Measurements from ENCODE around the gene TUB. TPM values are rescaled to one million over a fixed set of nuclear protein-coding genes. Genes with fewer than 3 reads are reported as not detected.

The TUB gene
- total RNA-seq, 1 experiment from 2014 or later = 2.2 TPM

DNA sequence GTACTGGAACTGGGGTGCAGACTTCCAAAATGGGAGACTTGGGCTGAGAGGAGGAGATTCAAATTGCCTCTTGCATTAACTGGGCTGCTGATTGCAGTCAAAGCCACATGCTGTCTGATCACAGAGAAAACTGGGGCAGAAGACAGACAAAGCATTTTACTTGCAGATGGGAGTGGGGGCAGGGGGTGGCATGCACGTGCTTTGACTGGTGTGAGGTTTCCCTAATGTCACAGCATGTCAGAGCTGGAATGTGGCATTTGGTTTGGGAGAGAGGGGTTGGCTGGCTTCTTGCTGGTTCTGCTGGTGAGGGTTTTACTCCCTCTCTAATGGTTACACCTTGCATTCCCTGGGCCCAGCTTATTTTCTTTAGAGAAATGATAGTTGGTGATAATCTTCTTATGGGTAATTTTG lies 2.9 kb downstream of the TUB start:
- H3K36me3 Mint-ChIP-seq (ENCODE audit: insufficient read depth, unreplicated experiment) = peaks cover 9% of the 10 kb centered on the region
- intact Hi-C loops (cut with micrococcal nuclease; ENCODE audit: unreplicated experiment) = no loop called here
- no peaks in the 10 kb centered on the region for H3K9me3 Mint-ChIP-seq (ENCODE audit: low read depth, unreplicated experiment)
- TF ChIP-seq, protein P1, sequence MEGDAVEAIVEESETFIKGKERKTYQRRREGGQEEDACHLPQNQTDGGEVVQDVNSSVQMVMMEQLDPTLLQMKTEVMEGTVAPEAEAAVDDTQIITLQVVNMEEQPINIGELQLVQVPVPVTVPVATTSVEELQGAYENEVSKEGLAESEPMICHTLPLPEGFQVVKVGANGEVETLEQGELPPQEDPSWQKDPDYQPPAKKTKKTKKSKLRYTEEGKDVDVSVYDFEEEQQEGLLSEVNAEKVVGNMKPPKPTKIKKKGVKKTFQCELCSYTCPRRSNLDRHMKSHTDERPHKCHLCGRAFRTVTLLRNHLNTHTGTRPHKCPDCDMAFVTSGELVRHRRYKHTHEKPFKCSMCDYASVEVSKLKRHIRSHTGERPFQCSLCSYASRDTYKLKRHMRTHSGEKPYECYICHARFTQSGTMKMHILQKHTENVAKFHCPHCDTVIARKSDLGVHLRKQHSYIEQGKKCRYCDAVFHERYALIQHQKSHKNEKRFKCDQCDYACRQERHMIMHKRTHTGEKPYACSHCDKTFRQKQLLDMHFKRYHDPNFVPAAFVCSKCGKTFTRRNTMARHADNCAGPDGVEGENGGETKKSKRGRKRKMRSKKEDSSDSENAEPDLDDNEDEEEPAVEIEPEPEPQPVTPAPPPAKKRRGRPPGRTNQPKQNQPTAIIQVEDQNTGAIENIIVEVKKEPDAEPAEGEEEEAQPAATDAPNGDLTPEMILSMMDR (IDR thresholded peaks at IDR 0.05; ENCODE audit: unreplicated experiment) = no peak
- H3K4me3 Mint-ChIP-seq (ENCODE audit: low read depth, unreplicated experiment) = no peak overlapping the region
- no TSS peak for BruUV-seq (replicated peaks)
- H3K27ac Mint-ChIP-seq (ENCODE audit: unreplicated experiment) = no peak overlapping the region
- H3K27me3 Mint-ChIP-seq (ENCODE audit: unreplicated experiment) = peaks cover 92% of the 10 kb centered on the region
- no peaks in the 10 kb centered on the region for H3K4me1 Mint-ChIP-seq (ENCODE audit: low read depth, unreplicated experiment)
- DNase-seq = no peak
- CTCF ChIA-PET = no interaction called here

DNA sequence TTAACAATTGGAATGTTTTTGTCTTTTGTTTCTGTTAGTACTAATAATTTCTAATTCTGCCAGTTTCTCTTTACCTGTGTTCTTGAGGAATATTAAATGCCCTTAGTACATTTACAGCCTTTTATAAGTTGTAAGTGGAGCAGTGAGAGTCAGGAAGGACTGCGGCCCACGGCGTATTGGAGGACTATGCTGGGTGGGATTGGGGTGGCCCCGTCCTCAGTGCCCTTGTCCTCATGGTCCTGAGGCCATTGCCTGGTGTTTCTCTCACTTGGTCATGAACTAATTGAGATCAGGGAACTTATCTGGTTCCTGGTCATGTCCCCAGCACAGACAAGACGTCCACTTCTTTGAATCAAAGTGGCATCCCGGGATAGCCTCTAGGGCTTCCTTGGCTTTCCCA lies 3.3 kb downstream of the TUB start:
- intact Hi-C loops (cut with micrococcal nuclease; ENCODE audit: unreplicated experiment) = no loop called here
- H3K27ac Mint-ChIP-seq (ENCODE audit: unreplicated experiment) = no peak overlapping the region

GRCh38 chr11:8085011-8085645 lies 4.1 kb downstream of the TUB start:
- no peak overlapping the region for H3K4me3 Mint-ChIP-seq (ENCODE audit: low read depth, unreplicated experiment)
- CTCF ChIA-PET = no interaction called here

More for the DNA sequence above, 3.3 kb downstream of the TUB start:
- TF ChIP-seq, protein P1 (IDR thresholded peaks at IDR 0.05; ENCODE audit: unreplicated experiment) = no peak
- H3K4me1 Mint-ChIP-seq (ENCODE audit: low read depth, unreplicated experiment) = no peaks in the 10 kb centered on the region
- H3K9me3 Mint-ChIP-seq (ENCODE audit: low read depth, unreplicated experiment) = no peaks in the 10 kb centered on the region
- no peak for DNase-seq
- H3K4me3 Mint-ChIP-seq (ENCODE audit: low read depth, unreplicated experiment) = no peak overlapping the region
- H3K27me3 Mint-ChIP-seq (ENCODE audit: unreplicated experiment) = peaks cover 88% of the 10 kb centered on the region
- CTCF ChIA-PET = no interaction called here
- no TSS peak for BruUV-seq (replicated peaks)
- peaks cover 9% of the 10 kb centered on the region for H3K36me3 Mint-ChIP-seq (ENCODE audit: insufficient read depth, unreplicated experiment)

GRCh38 chr11:8086001-8086479 lies 5.0 kb downstream of the TUB start:
- H3K4me1 Mint-ChIP-seq (ENCODE audit: low read depth, unreplicated experiment) = no peaks in the 10 kb centered on the region
- no TSS peak for BruUV-seq (replicated peaks)
- no peak overlapping the region for H3K4me3 Mint-ChIP-seq (ENCODE audit: low read depth, unreplicated experiment)
- no peak for DNase-seq
- CTCF ChIA-PET = no interaction called here
- intact Hi-C loops (cut with micrococcal nuclease; ENCODE audit: unreplicated experiment) = no loop called here
- TF ChIP-seq, protein P1 (IDR thresholded peaks at IDR 0.05; ENCODE audit: unreplicated experiment) = no peak
- H3K27me3 Mint-ChIP-seq (ENCODE audit: unreplicated experiment) = peaks cover 74% of the 10 kb centered on the region
- H3K27ac Mint-ChIP-seq (ENCODE audit: unreplicated experiment) = no peak overlapping the region
- H3K9me3 Mint-ChIP-seq (ENCODE audit: low read depth, unreplicated experiment) = no peaks in the 10 kb centered on the region
- H3K36me3 Mint-ChIP-seq (ENCODE audit: insufficient read depth, unreplicated experiment) = peaks cover 4% of the 10 kb centered on the region

More at GRCh38 chr11:8085011-8085645, 4.1 kb downstream of the TUB start:
- no peak overlapping the region for H3K27ac Mint-ChIP-seq (ENCODE audit: unreplicated experiment)
- DNase-seq = no peak
- peaks cover 80% of the 10 kb centered on the region for H3K27me3 Mint-ChIP-seq (ENCODE audit: unreplicated experiment)
- intact Hi-C loops (cut with micrococcal nuclease; ENCODE audit: unreplicated experiment) = no loop called here
- TF ChIP-seq, protein P1 (IDR thresholded peaks at IDR 0.05; ENCODE audit: unreplicated experiment) = no peak
- BruUV-seq (replicated peaks) = no TSS peak
- peaks cover 9% of the 10 kb centered on the region for H3K36me3 Mint-ChIP-seq (ENCODE audit: insufficient read depth, unreplicated experiment)
- H3K9me3 Mint-ChIP-seq (ENCODE audit: low read depth, unreplicated experiment) = no peaks in the 10 kb centered on the region
- no peaks in the 10 kb centered on the region for H3K4me1 Mint-ChIP-seq (ENCODE audit: low read depth, unreplicated experiment)

Measured in Calu3 (cell line).